Endometrial microvascular endothelial cells (primary cell): Measurements from ENCODE around the gene OR52A5. TPM values are rescaled to one million over a fixed set of nuclear protein-coding genes. Genes with fewer than 3 reads are reported as not detected.

Source experiments
- in situ Hi-C: cut with HindIII; loops from 2 replicates; pipeline ENCODE4 v1.10.0; 2017; ENCODE audit warnings: low sequenced_read_pairs, low pct_unique_long_range_greater_than_20kb; ENCODE audit errors: inconsistent ontology term
- total RNA-seq: library from RNA; depleted of rRNA; stranded (reverse); fragments of >200 nt; gene quantifications from one replicate; pipeline ENCODE4 v1.2.3, GENCODE V29; 2015; ENCODE audit errors: inconsistent ontology term

Gene OR52A5
- total RNA-seq, 1 donor from 2014 or later: not detected

GRCh38 chr11:5123802-5124521 is 14.2 kb downstream of the OR52A5 start:
- in situ Hi-C loops: no loop called here

GRCh38 chr11:5118893-5119292 is 19.3 kb downstream of the OR52A5 start:
- in situ Hi-C loops: no loop called here

- in situ Hi-C loops: no loop called here
These were observed 20.6 kb downstream of the OR52A5 start for GRCh38 chr11:5117588-5117987.

GRCh38 chr11:5115339-5115738 is 22.8 kb downstream of the OR52A5 start:
- in situ Hi-C loops: no loop called here

GRCh38 chr11:5107285-5107684 is 30.9 kb downstream of the OR52A5 start:
- in situ Hi-C loops: no loop called here

GRCh38 chr11:5103066-5103465 is 35.1 kb downstream of the OR52A5 start:
- in situ Hi-C loops: no loop called here

GRCh38 chr11:5102246-5102645 is 35.9 kb downstream of the OR52A5 start:
- in situ Hi-C loops: no loop called here

GRCh38 chr11:5096011-5096410 is 42.1 kb downstream of the OR52A5 start:
- in situ Hi-C loops: no loop called here

GRCh38 chr11:5092821-5093585 is 45.2 kb downstream of the OR52A5 start:
- in situ Hi-C loops: no loop called here

GRCh38 chr11:5090668-5091067 is 47.5 kb downstream of the OR52A5 start:
- in situ Hi-C loops: no loop called here

GRCh38 chr11:5088556-5088955 is 49.6 kb downstream of the OR52A5 start:
- in situ Hi-C loops: no loop called here

GRCh38 chr11:5083602-5084001 is 54.6 kb downstream of the OR52A5 start:
- in situ Hi-C loops: no loop called here

GRCh38 chr11:5081405-5081804 is 56.8 kb downstream of the OR52A5 start:
- in situ Hi-C loops: no loop called here

Other genes starting within 250 kb of the OR52A5 start
- not detected for gene OR51A7, start 234.6 kb downstream of the OR52A5 start, total RNA-seq
- not detected for gene OR51G2, start 219.0 kb downstream of the OR52A5 start, total RNA-seq
- not detected for gene OR51G1, start 214.0 kb downstream of the OR52A5 start, total RNA-seq
- gene OR51A4, start 190.8 kb downstream of the OR52A5 start, total RNA-seq: not detected
- not detected for gene OR51A2, start 182.6 kb downstream of the OR52A5 start, total RNA-seq
- gene OR51L1, start 143.5 kb downstream of the OR52A5 start, total RNA-seq: not detected
- not detected for gene OR52J3, start 91.8 kb downstream of the OR52A5 start, total RNA-seq
- not detected for gene OR52E2, start 78.7 kb downstream of the OR52A5 start, total RNA-seq
- not detected for gene OR52E1, start 68.8 kb downstream of the OR52A5 start, total RNA-seq
- not detected for gene OR52A1, start 16.4 kb upstream of the OR52A5 start, total RNA-seq
- not detected for gene OR51V1, start 62.3 kb upstream of the OR52A5 start, total RNA-seq
- gene HBB, start 88.7 kb upstream of the OR52A5 start, total RNA-seq: not detected
- not detected for gene HBD, start 96.1 kb upstream of the OR52A5 start, total RNA-seq
- not detected for gene HBG1, start 111.5 kb upstream of the OR52A5 start, total RNA-seq
- not detected for gene HBG2, start 116.4 kb upstream of the OR52A5 start, total RNA-seq
- gene HBE1, start 131.6 kb upstream of the OR52A5 start, total RNA-seq: not detected
- gene OR51B4, start 163.6 kb upstream of the OR52A5 start, total RNA-seq: not detected
- not detected for gene OR51B2, start 185.9 kb upstream of the OR52A5 start, total RNA-seq
- gene OR51B5, start 205.2 kb upstream of the OR52A5 start, total RNA-seq: not detected
- not detected for gene OR51B6, start 213.2 kb upstream of the OR52A5 start, total RNA-seq
- not detected for gene OR51M1, start 245.5 kb upstream of the OR52A5 start, total RNA-seq